Measurements from ENCODE around the gene SPINK9. TPM values are rescaled to one million over a fixed set of nuclear protein-coding genes. Genes with fewer than 3 reads are reported as not detected.

Gene SPINK9
- total RNA-seq, 1 donor from 2014 or later = not detected

GRCh38 chr5:148364343-148364742, 29.0 kb downstream of the SPINK9 start:
- Histone ChIP-seq H3K36me3 (ENCODE audit: control insufficient read depth in 3 of 3, insufficient read depth in 3 of 3, low read length in 3 of 3) (no peaks in the 10 kb centered on the region), H3K27ac (ENCODE audit: low read depth, low read length) (no peak overlapping the region), H3K9me3 (ENCODE audit: control insufficient read depth in 3 of 3, low read length in 3 of 3) (peaks cover 0 to 3% (median 1%) of the 10 kb centered on the region in 3 donors), H3K9ac (ENCODE audit: low read depth in 1 of 3, low read length in 3 of 3) (no peak overlapping the region), H3K27me3 (ENCODE audit: control insufficient read depth in 3 of 3, insufficient read depth in 3 of 3, low read length in 3 of 3) (no peaks in the 10 kb centered on the region), H3K4me1 (ENCODE audit: control insufficient read depth in 3 of 3, insufficient read depth in 3 of 3, low read length in 3 of 3) (no peaks in the 10 kb centered on the region), H3K4me3 (ENCODE audit: low read length in 3 of 3) (no peak overlapping the region)

GRCh38 chr5:148368299-148368698, 32.9 kb downstream of the SPINK9 start:
- Histone ChIP-seq H3K27me3 (ENCODE audit: control insufficient read depth in 3 of 3, insufficient read depth in 3 of 3, low read length in 3 of 3) (no peaks in the 10 kb centered on the region), H3K4me1 (ENCODE audit: control insufficient read depth in 3 of 3, insufficient read depth in 3 of 3, low read length in 3 of 3) (no peaks in the 10 kb centered on the region), H3K27ac (ENCODE audit: low read depth, low read length) (no peak overlapping the region), H3K4me3 (ENCODE audit: low read length in 3 of 3) (no peak overlapping the region), H3K9ac (ENCODE audit: low read depth in 1 of 3, low read length in 3 of 3) (no peak overlapping the region), H3K9me3 (ENCODE audit: control insufficient read depth in 3 of 3, low read length in 3 of 3) (peaks cover 0 to 3% (median 1%) of the 10 kb centered on the region in 3 donors), H3K36me3 (ENCODE audit: control insufficient read depth in 3 of 3, insufficient read depth in 3 of 3, low read length in 3 of 3) (no peaks in the 10 kb centered on the region)

DNA sequence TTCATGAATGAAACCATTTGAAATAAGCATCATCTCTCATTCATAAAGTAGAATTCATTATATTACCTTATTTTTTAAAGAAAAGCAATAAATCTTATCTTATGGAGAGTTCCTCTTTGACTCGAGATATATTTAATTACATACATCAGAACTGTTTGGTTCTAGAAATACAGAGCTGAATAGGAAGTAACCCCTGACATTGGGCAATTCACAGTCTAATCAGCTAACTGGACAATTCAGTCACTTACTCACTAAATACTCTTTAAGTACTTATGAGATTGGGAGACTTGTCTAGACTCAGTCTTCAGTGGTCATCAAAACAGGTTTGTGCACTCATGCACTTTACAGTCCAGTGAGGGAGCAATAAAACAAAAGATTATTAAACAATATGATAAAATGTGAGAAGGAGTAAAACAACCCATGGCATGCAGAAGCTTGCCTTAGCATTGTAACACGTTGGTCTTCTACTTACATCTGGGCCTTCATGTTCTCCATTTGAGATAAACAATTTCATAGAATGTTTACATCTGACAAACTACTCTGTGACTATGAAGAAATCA, 36.9 kb downstream of the SPINK9 start:
- Histone ChIP-seq H3K4me1 (ENCODE audit: control insufficient read depth in 3 of 3, insufficient read depth in 3 of 3, low read length in 3 of 3) (no peaks in the 10 kb centered on the region), H3K27ac (ENCODE audit: low read depth, low read length) (no peak overlapping the region), H3K4me3 (ENCODE audit: low read length in 3 of 3) (no peak overlapping the region), H3K36me3 (ENCODE audit: control insufficient read depth in 3 of 3, insufficient read depth in 3 of 3, low read length in 3 of 3) (peaks cover 0 to 4% (median 3%) of the 10 kb centered on the region in 3 donors), H3K27me3 (ENCODE audit: control insufficient read depth in 3 of 3, insufficient read depth in 3 of 3, low read length in 3 of 3) (no peaks in the 10 kb centered on the region), H3K9me3 (ENCODE audit: control insufficient read depth in 3 of 3, low read length in 3 of 3) (peaks cover 0 to 3% (median 1%) of the 10 kb centered on the region in 3 donors), H3K9ac (ENCODE audit: low read depth in 1 of 3, low read length in 3 of 3) (no peak overlapping the region)

DNA sequence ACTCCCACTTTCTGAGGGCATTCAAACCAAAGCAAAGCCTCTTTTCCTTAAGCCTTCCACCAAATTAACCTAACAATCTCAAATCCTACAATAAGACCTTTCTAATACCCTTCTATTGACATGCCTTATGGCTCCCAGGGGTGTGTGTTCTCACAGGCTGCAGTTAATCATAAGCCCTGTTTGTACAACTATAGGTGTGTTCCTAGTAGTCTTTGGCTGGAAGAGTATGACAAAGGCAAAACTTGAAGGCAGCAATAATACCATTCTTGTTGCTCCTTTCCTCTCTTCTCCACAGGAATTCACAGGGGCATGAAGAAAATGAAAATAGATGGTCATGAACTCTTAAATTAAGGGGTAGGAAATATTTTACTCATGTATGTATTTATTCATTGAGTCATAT, 37.5 kb downstream of the SPINK9 start:
- H3K9me3 ChIP-seq (ENCODE audit: control insufficient read depth in 3 of 3, low read length in 3 of 3) = peaks cover 0 to 3% (median 0%) of the 10 kb centered on the region in 3 donors
- H3K27me3 ChIP-seq (ENCODE audit: control insufficient read depth in 3 of 3, insufficient read depth in 3 of 3, low read length in 3 of 3) = no peaks in the 10 kb centered on the region
- no peak overlapping the region for H3K4me3 ChIP-seq (ENCODE audit: low read length in 3 of 3)
- no peak overlapping the region for H3K27ac ChIP-seq (ENCODE audit: low read depth, low read length)
- no peaks in the 10 kb centered on the region for H3K4me1 ChIP-seq (ENCODE audit: control insufficient read depth in 3 of 3, insufficient read depth in 3 of 3, low read length in 3 of 3)
- H3K36me3 ChIP-seq (ENCODE audit: control insufficient read depth in 3 of 3, insufficient read depth in 3 of 3, low read length in 3 of 3) = peaks cover 3 to 8% (median 3%) of the 10 kb centered on the region in 3 donors
- H3K9ac ChIP-seq (ENCODE audit: low read depth in 1 of 3, low read length in 3 of 3) = no peak overlapping the region

DNA sequence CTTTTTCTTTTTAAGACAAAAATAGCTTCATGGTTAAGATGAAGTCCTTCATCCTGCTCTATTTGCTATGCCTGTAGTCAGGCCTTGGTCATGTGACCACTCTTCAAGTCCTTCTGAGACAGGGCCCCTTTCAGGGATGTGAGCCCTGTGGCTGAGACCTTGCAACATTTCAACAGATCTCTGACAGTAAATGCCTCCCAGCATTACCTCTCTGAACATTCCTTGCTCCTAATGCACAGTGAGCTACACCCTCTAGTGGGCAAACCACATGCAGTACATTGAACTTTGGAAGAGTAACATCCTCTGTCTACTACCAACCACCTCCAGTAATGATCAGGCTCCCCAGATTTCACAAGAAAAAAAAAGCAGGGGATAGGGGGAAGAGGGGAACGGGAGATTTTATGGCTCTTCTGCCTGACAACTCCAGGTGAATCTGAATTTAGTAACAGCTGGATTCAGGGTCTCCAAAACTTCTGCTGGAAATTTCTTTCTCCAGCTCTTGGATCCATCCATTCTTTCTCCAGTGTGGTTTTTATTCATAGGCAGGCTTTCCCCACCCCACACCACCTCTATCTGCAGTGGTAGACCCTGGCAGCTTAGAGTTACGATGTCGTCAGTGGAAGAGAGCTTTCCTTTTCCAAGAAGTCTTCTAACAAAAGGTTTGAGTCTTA, 39.5 kb downstream of the SPINK9 start:
- Histone ChIP-seq H3K4me3 (ENCODE audit: low read length in 3 of 3) (no peak overlapping the region), H3K4me1 (ENCODE audit: control insufficient read depth in 3 of 3, insufficient read depth in 3 of 3, low read length in 3 of 3) (no peaks in the 10 kb centered on the region), H3K9ac (ENCODE audit: low read depth in 1 of 3, low read length in 3 of 3) (no peak overlapping the region), H3K27ac (ENCODE audit: low read depth, low read length) (no peak overlapping the region), H3K27me3 (ENCODE audit: control insufficient read depth in 3 of 3, insufficient read depth in 3 of 3, low read length in 3 of 3) (no peaks in the 10 kb centered on the region), H3K9me3 (ENCODE audit: control insufficient read depth in 3 of 3, low read length in 3 of 3) (no peaks in the 10 kb centered on the region), H3K36me3 (ENCODE audit: control insufficient read depth in 3 of 3, insufficient read depth in 3 of 3, low read length in 3 of 3) (peaks cover 3 to 10% (median 3%) of the 10 kb centered on the region in 3 donors)

DNA sequence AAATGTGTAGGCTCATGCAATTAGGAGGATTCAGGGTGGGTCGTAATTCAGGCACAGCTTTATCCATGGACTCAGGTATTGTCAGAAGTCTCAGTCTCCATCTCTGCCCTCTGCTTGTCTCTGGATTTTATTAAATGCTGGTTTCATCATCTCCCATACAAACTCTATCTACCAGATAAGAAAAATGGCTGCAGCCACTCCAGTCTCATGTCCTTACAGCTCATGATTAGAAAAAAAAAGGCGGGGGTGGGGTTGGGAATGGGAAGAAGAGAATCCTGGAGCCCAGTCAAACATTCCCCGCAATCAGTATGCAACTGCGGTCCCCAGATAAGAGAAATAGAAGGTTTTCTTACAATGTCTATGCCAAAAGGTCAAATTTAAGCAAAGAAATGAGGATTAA, 40.8 kb downstream of the SPINK9 start:
- H3K9ac ChIP-seq (ENCODE audit: low read depth in 1 of 3, low read length in 3 of 3) = no peak overlapping the region
- peaks cover 3 to 10% (median 3%) of the 10 kb centered on the region in 3 donors for H3K36me3 ChIP-seq (ENCODE audit: control insufficient read depth in 3 of 3, insufficient read depth in 3 of 3, low read length in 3 of 3)
- no peaks in the 10 kb centered on the region for H3K9me3 ChIP-seq (ENCODE audit: control insufficient read depth in 3 of 3, low read length in 3 of 3)
- no peak overlapping the region for H3K4me3 ChIP-seq (ENCODE audit: low read length in 3 of 3)
- H3K4me1 ChIP-seq (ENCODE audit: control insufficient read depth in 3 of 3, insufficient read depth in 3 of 3, low read length in 3 of 3) = no peaks in the 10 kb centered on the region
- no peaks in the 10 kb centered on the region for H3K27me3 ChIP-seq (ENCODE audit: control insufficient read depth in 3 of 3, insufficient read depth in 3 of 3, low read length in 3 of 3)
- no peak overlapping the region for H3K27ac ChIP-seq (ENCODE audit: low read depth, low read length)

GRCh38 chr5:148378670-148379069, 43.3 kb downstream of the SPINK9 start:
- Histone ChIP-seq H3K27me3 (ENCODE audit: control insufficient read depth in 3 of 3, insufficient read depth in 3 of 3, low read length in 3 of 3) (no peaks in the 10 kb centered on the region), H3K27ac (ENCODE audit: low read depth, low read length) (no peak overlapping the region), H3K4me1 (ENCODE audit: control insufficient read depth in 3 of 3, insufficient read depth in 3 of 3, low read length in 3 of 3) (peaks cover 0 to 5% (median 3%) of the 10 kb centered on the region in 3 donors), H3K9ac (ENCODE audit: low read depth in 1 of 3, low read length in 3 of 3) (no peak overlapping the region), H3K4me3 (ENCODE audit: low read length in 3 of 3) (no peak overlapping the region), H3K9me3 (ENCODE audit: control insufficient read depth in 3 of 3, low read length in 3 of 3) (no peaks in the 10 kb centered on the region), H3K36me3 (ENCODE audit: control insufficient read depth in 3 of 3, insufficient read depth in 3 of 3, low read length in 3 of 3) (peaks cover 3 to 10% (median 3%) of the 10 kb centered on the region in 3 donors)

DNA sequence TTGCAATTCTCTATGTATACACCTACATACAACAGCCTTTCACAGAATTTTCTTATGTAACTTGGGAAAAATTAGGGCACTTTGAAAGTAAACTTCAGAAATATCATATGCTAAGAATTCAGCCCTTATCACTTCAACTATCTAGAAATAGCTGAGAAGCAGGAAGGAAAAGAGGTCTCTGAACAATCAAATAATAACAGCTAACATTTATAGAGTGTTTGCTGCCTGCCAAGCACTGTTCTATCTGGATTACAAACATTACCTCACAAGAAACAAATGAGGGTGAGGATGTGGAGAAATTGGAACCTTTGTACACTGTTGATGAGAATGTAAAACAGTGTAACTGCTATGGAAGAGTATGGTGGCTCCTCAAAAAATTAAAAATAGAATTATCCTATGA, 44.0 kb downstream of the SPINK9 start:
- Histone ChIP-seq H3K4me3 (ENCODE audit: low read length in 3 of 3) (no peak overlapping the region), H3K27me3 (ENCODE audit: control insufficient read depth in 3 of 3, insufficient read depth in 3 of 3, low read length in 3 of 3) (no peaks in the 10 kb centered on the region), H3K4me1 (ENCODE audit: control insufficient read depth in 3 of 3, insufficient read depth in 3 of 3, low read length in 3 of 3) (peaks cover under 1 to 8% (median 4%) of the 10 kb centered on the region in 3 donors), H3K27ac (ENCODE audit: low read depth, low read length) (no peak overlapping the region), H3K36me3 (ENCODE audit: control insufficient read depth in 3 of 3, insufficient read depth in 3 of 3, low read length in 3 of 3) (peaks cover 3 to 10% (median 3%) of the 10 kb centered on the region in 3 donors), H3K9me3 (ENCODE audit: control insufficient read depth in 3 of 3, low read length in 3 of 3) (no peaks in the 10 kb centered on the region), H3K9ac (ENCODE audit: low read depth in 1 of 3, low read length in 3 of 3) (no peak overlapping the region)

DNA sequence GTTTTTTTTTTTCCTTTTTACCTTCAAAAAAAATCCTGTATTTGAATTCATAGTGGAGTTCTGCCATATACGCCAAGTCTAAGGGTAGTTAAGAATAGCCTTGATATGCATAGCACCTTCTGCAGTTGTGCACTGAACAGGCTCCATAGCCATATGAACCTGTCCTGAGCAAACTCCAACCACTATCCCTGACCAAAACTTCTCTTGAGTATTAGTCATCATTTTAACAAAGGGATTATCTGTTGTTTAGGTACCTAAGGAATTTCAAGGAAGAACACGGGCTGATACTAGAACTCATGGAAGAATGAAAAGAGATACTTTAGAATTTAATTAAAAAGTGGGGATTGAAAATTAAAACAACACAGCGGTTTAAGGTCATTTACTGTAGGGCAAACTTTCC, 46.5 kb downstream of the SPINK9 start:
- Histone ChIP-seq H3K4me1 (ENCODE audit: control insufficient read depth in 3 of 3, insufficient read depth in 3 of 3, low read length in 3 of 3) (peaks cover 12 to 28% (median 24%) of the 10 kb centered on the region in 3 donors), H3K36me3 (ENCODE audit: control insufficient read depth in 3 of 3, insufficient read depth in 3 of 3, low read length in 3 of 3) (peaks cover 3 to 9% (median 3%) of the 10 kb centered on the region in 3 donors), H3K27ac (ENCODE audit: low read depth, low read length) (no peak overlapping the region), H3K9ac (ENCODE audit: low read depth in 1 of 3, low read length in 3 of 3) (no peak overlapping the region), H3K4me3 (ENCODE audit: low read length in 3 of 3) (no peak overlapping the region), H3K9me3 (ENCODE audit: control insufficient read depth in 3 of 3, low read length in 3 of 3) (no peaks in the 10 kb centered on the region), H3K27me3 (ENCODE audit: control insufficient read depth in 3 of 3, insufficient read depth in 3 of 3, low read length in 3 of 3) (no peaks in the 10 kb centered on the region)

DNA sequence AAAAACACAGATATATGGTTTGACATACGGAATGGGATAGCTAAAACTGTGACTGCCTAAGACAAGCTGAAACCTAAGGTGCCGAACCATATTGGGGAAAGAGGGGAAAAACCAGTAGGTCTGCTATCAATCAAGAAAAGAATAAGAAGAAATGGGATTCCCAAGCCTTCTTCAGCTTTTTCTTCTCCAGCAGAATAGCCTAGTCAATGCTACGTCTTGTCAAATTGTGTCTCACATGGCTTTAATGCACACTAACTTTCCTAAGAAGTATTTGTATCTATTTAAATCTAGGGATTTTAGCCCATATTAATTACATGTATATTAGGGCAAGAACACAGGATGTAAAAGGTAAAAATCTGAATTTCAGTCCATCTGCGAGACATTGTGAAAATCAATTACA, 47.6 kb downstream of the SPINK9 start:
- peak overlapping the region; percentile 83 to 95 (median 88) for H3K4me3 ChIP-seq (ENCODE audit: low read length in 3 of 3)
- peak overlapping the region; percentile 94 to 99 (median 95) for H3K9ac ChIP-seq (ENCODE audit: low read depth in 1 of 3, low read length in 3 of 3)
- peaks cover 12 to 28% (median 24%) of the 10 kb centered on the region in 3 donors for H3K4me1 ChIP-seq (ENCODE audit: control insufficient read depth in 3 of 3, insufficient read depth in 3 of 3, low read length in 3 of 3)
- H3K9me3 ChIP-seq (ENCODE audit: control insufficient read depth in 3 of 3, low read length in 3 of 3) = no peaks in the 10 kb centered on the region
- peaks cover 0 to under 1% (median 0%) of the 10 kb centered on the region in 3 donors for H3K36me3 ChIP-seq (ENCODE audit: control insufficient read depth in 3 of 3, insufficient read depth in 3 of 3, low read length in 3 of 3)
- no peaks in the 10 kb centered on the region for H3K27me3 ChIP-seq (ENCODE audit: control insufficient read depth in 3 of 3, insufficient read depth in 3 of 3, low read length in 3 of 3)
- peak overlapping the region; percentile 95 for H3K27ac ChIP-seq (ENCODE audit: low read depth, low read length)

Data from skeletal muscle tissue (tissue), 4 donors.